Activated naive CD4-positive, alpha-beta T cell (primary cell): Measurements from ENCODE around the gene SPATA32.
A peak's percentile ranks its signal among the peaks of the same experiment; 100 is the strongest.

Experiments used
- DNase-seq, 4 experiments: peaks; one replicate each; lab custom pipeline; 2025; lab: John Stamatoyannopoulos, UW

Gene SPATA32

DNA sequence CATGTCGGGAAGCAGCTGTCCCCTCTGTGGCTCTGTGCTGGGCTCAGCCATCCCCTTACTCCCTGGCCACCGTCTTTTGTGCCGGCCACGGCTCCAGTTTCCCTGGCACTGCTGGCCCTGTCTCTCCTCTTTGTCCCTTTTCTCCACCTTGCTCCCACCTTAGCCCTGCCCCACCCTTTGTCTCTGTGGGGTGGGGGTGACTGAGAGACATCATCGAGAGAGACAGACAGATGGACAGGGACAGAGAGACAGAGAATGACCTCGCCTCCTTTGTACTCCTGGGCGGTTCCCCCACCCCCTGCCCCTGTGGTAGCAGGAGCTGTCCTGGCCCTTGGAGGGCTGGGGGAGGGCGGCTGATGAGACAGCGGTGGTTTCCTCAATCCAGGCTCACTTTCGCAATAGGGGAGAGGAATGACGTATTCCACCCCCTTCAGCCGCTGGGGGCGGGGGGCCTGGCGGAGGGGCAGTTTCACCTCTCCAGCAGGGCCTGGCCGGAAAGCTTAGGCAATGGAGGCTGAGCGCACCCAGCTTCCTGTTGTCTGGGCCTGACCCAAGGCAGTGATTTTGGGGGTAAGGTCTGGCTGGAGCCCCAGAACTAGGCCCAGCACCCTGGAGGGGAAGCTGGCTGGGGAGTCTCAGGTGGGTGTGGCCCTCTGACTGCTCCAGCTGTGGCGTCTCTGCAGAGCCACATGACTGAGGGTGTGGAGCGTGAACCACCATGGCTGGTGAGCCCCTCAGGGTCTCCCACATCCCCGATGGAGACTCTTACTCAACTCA, 32.9 kb downstream of the SPATA32 start:
- peak; percentile 40 to 70 (median 56) for DNase-seq

DNA sequence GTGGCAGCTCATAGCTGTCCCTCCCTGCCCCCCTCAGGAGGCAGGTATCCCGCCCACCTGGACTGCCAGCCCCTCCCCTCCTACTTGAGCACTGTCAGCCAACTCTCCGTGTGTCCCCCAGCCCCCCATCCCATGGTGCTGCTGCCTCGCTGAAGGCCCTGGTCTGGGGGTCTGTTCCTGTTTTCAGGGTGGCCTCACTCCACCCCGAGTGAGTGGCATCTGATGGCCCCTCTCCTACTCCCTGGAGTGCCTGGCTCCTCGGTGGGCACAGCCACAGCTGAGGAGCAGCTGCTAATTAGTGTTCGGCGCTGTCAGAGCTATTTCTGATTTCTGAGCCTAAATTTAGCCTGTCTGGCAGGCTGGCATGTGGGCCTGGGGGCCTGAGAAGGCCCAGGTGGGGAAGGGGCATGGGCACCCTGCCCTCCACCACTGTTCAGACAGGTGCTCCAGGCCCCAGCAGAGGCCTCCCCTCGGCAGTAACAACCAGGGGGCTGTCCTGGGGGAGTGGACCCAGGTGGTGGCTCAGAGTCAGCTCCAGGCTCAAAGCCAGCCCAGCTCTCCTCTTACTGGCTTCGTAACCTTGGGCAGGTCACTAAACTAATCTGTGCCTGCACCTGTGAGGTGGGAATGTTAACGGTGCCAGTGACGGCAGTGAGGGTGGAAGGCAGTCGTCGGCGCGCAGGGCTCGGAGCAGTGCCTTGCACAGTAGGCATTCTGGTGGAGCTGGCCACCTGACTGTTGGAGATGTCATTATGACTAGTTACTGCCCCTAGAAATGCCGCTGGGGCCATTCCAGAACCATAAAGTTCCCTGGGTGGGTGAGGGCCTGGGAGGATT, 33.8 kb downstream of the SPATA32 start:
- DNase-seq, result no peak

GRCh38 chr17:45227101-45227925, 34.6 kb downstream of the SPATA32 start:
- no peak for DNase-seq

DNA sequence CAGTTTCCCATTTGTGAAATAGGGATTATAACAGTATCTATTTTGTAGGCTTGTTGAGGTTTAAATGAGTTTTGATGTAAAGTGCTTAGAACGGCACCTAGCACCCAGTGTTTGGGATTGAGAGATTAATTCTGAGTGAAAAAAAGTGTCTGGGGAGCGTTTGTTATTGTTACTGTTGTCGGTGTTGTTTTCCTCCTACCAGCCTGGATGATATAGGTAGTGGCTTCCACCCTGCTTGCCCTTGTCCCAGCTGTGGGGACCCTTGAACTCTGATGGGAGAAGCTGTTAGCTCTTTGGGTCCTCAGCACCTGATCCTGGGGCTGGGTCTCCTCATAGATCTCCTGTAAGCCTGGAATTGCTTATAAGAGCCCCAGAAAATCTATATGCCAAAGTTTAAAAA, 35.3 kb downstream of the SPATA32 start:
- DNase-seq, result no peak

DNA sequence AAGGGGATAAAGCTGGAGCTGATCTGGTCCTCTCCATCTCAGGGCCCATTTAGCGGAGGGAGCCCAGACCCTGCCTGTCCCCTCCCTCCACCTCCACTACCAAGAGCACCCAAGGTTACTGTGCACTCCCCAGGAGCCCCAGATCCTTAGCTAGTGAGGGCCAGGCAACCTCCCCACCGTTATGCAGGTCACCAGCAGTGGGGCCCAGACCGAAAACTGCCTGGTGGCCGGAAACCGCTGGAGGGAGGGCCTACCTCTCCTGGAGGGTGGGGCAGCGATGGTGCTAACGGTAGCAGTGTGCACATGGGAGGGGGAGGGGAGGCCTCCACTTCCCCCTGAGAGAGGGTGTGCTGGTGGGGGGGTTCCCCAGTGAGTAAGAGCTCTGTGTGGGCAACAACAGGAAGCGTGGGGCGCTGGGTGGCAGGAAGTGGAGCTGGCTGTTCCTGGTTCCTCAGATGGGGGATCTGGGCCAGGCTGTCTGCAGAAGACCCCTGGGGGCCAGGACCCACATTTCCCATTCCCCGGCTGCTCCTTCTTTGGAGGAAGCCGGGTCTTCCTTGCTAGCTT, 35.8 kb downstream of the SPATA32 start:
- peak; percentile 64 to 92 (median 80) for DNase-seq

DNA sequence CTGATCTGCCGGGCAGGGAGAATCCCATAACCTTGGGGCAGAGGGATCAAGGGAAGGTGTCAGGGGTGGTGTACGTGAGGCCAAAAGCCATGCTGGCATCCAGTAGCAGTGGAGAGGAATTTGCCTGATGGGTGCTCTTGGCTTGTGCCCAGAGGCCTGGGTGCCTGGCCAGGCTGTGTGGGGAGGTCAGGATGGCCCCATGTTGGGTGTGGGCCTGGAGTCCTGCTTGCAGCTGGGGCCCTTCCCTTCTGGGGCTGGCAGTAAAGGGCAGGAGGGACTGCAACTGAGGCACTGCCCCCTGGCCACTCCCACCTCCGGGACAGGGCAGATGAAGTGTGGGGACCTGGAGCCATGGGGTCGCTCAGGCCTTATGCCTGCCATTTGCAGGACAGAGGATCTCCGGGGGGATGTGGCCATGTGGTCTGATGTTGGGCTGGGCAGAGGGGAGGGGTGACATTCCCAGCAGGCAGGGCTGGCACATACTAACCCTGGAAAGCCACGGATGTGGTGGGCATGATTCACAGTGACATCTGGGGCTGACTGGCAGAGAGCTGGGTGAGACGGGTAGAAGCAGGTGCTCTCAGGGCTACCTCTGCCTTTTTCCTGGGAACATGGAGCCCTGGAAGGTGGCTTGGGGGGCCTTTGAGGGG, 36.7 kb downstream of the SPATA32 start:
- peak in 1 of 4 experiments; percentile 48 for DNase-seq

- peak in 1 of 4 experiments; percentile 31 for DNase-seq
Measured at GRCh38 chr17:45224671-45225050, 37.2 kb downstream of the SPATA32 start.

DNA sequence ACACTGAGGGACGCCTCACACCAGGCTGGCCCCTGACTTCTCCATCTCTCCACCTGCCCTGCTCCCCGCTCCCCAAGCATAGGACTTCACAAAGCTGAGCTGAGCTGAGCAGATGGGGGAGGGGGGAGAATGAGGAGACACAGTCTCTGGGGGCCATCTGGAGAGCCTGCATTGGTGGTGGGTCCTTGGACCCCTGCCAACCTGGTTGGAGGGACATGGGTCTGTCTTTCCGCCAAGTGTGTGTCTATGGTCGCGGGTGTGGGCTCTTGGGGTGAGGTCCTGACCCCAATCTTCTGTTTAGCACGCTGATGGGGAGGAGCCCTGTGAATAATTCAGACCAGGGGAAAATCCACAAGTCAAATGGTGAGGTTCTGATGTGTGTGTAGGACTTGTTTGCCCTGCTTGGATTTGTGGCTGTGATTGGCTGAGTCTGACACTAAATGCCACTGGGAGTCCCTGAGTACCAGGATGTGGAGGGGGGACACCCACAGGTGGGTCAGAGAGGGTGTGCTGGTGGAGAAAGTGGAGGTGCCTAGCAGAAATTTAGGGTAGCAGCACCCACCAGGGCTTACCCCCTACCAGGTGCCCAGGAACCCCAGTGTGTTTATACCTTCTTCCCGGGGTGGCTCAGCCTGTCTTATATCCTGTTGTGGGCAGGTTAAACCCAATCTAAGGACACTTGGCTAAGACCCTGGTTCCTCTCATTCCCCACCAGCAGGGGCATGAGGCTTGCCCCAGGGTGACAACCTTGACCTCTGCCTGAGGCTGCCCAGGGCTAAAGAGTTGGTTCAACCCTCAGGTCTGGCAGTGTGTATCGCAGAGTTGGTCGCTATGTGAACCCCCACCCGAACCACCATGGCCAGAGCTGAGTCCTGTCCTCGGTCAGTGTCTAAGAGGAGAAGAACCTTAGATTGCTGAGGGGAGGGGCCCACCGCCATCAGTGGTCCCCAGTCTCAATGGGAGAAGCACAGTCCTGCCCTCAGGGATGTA, 38.1 kb downstream of the SPATA32 start:
- DNase-seq, result no peak

- no peak for DNase-seq
Measured at GRCh38 chr17:45222996-45223538, 38.8 kb downstream of the SPATA32 start.

GRCh38 chr17:45222289-45222995, 39.5 kb downstream of the SPATA32 start:
- peak in 1 of 4 experiments; percentile 42 for DNase-seq

GRCh38 chr17:45222014-45222288, 39.9 kb downstream of the SPATA32 start:
- DNase-seq, result no peak

DNA sequence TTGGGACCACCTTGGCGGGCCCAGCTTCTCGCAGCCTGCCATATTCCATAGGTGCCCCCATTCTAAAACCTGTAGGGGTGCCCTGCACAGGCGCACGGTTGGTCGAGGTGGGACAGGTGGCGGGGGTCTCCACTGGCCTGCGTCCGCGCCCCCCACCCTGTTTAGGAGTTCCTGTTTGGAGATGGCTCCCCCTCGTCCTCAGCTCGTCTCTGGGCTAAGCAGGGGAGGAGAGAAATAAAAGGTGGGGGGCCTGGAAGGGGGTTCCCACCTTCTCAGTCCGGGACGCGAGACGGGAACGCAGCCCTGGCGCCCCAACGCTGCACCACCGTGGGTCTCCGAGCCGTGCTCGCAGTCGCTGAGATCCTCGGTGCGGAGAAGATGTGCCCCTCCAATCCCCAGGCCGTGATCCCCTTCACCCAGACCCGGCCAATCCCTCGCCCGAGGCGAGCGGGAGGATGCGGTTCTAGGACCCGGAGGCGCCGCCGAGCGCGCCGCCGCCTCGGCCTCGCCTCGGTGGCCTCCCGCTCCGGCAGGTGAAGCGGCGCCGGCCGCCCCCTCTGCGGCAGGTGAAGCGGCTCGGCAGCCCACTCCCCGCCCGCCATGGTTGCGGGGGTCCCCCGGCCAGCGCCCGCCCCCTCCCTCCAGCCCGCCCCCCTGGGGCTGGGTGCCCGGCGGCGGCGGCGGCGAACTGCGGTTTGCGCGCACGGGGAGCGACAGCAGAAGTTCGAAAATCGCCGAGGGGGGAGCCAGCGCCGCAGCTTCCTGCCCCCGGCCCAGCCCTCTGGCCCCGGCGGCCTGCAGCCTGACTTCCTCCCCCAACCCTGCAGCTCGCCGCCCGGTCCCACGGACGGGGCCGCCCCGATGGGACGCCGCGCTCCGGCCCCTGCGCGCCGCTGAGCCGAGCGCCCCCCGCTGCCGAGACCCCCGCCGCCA, 40.5 kb downstream of the SPATA32 start, which contains the start of gene FMNL1:
Gene FMNL1, plus strand, starts transcription at position 805 of the 933 bp plus-strand sequence. CDS start 240 bp downstream, outside the sequence.
- peak in 2 of 4 experiments; percentile 32 to 49 for DNase-seq

GRCh38 chr17:45220079-45220478, 41.8 kb downstream of the SPATA32 start:
- DNase-seq, result no peak

DNA sequence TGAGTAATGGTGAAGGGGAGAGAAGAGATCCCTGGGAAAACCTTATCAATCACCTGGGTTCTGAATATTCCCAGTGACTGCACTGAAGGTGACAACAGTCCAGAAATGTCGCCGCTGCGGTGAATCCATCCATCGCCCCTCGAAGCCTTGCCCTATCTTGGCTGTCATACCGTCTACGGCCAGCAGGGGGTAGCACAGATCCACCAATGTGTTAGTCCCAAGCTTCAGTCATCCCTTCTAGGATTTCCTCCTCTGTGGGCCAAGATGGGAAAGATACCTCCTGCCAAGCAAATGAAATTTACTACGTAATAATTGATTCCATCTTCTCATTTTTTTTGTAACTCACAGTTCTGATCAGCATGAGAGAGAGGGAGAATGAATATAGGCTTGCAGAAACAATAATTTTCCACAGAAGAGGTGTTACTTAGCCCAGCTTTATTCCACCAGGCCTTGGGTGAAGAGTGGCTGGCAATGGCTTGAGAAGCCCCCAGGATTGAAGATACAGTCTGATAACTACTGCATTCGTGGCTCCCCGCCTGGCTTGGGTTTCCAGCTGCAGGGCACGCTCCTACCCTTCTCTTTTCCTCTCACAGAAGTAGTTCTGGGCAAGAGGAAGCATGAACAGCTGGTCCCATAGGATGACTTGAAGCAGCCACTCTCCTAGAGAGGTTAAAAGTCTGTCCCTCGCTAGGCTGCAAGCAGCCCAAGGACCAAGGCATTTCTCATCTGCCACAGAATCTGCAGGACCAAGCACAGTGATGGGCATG, 42.8 kb downstream of the SPATA32 start:
- DNase-seq, result peak; percentile 82 to 89 (median 86)
